Esophagus mucosa (tissue), 1 donor: ENCODE results near the gene LBP. TPM values are rescaled to one million over a fixed set of nuclear protein-coding genes. Genes with fewer than 3 reads are reported as not detected.
A peak's percentile ranks its signal among the peaks of the same experiment; 100 is the strongest.
"Not testable (repeated sequence)": the region's sequence is repeated elsewhere in the genome, so short reads cannot be mapped to it uniquely, and the experiment has no call there.

Experiments
- ATAC-seq: fragments of 200-7000 bp; cut with Tn5 transposase; one replicate; pipeline ENCODE4 v1.9.1; 2020
- total RNA-seq: library from RNA; stranded (reverse); gene quantifications from one replicate; pipeline ENCODE4 v1.2.4, GENCODE V29; 2023
- donor health status: DM: yes; HTN: yes; CAD: no.

LBP gene
- total RNA-seq, 1 donor from 2014 or later: 0.12 TPM

- ATAC-seq: peak; percentile 58
Observed at GRCh38 chr20:38321959-38322598, 24.2 kb upstream of the LBP start.

- ATAC-seq: no peak
Observed at GRCh38 chr20:38324159-38324558, 22.1 kb upstream of the LBP start.

- ATAC-seq: no peak
Observed at GRCh38 chr20:38325167-38325566, 21.1 kb upstream of the LBP start.

- no peak for ATAC-seq
Observed at GRCh38 chr20:38325905-38326304, 20.4 kb upstream of the LBP start.

- ATAC-seq: no peak
Observed at GRCh38 chr20:38326309-38326708, 20.0 kb upstream of the LBP start.

- ATAC-seq: no peak
Observed at GRCh38 chr20:38330638-38331037, 15.6 kb upstream of the LBP start.

- ATAC-seq: no peak
Observed at GRCh38 chr20:38331245-38331644, 15.0 kb upstream of the LBP start.

- ATAC-seq: no peak
Observed at GRCh38 chr20:38331814-38332213, 14.5 kb upstream of the LBP start.

- no peak for ATAC-seq
Observed at GRCh38 chr20:38334016-38334415, 12.3 kb upstream of the LBP start.

GRCh38 chr20:38336726-38337125 lies 9.6 kb upstream of the LBP start:
- ATAC-seq: no peak

GRCh38 chr20:38337561-38338140 lies 8.6 kb upstream of the LBP start:
- peak; percentile 59 for ATAC-seq

GRCh38 chr20:38338849-38339520 lies 7.3 kb upstream of the LBP start:
- no peak for ATAC-seq

GRCh38 chr20:38339521-38339896 lies 6.8 kb upstream of the LBP start:
- not testable (repeated sequence) for ATAC-seq

- ATAC-seq: no peak
Observed at GRCh38 chr20:38339997-38340396, 6.3 kb upstream of the LBP start.

- no peak for ATAC-seq
Observed at GRCh38 chr20:38340693-38341092, 5.6 kb upstream of the LBP start.

- ATAC-seq: no peak
Observed at GRCh38 chr20:38342216-38342615, 4.1 kb upstream of the LBP start.

- ATAC-seq: no peak
Observed at GRCh38 chr20:38342713-38343310, 3.5 kb upstream of the LBP start.

- ATAC-seq: no peak
Observed at GRCh38 chr20:38343311-38344106, 2.8 kb upstream of the LBP start.

- ATAC-seq: no peak
Observed at GRCh38 chr20:38344107-38344701, 2.1 kb upstream of the LBP start.

GRCh38 chr20:38345643-38346042 lies 639 bp upstream of the LBP start:
- no peak for ATAC-seq

GRCh38 chr20:38346741-38347140 lies 459 bp downstream of the LBP start:
- no peak for ATAC-seq

- ATAC-seq: no peak
Observed at GRCh38 chr20:38349856-38350255, 3.6 kb downstream of the LBP start.
